ENCODE results near the gene MMP3.

- no peak for TF ChIP-seq CTCF (IDR thresholded peaks at IDR 0.05)
- TF ChIP-seq POLR2A (IDR thresholded peaks at IDR 0.05) = no peak
These were observed 39.7 kb upstream of the MMP3 start for GRCh38 chr11:102883141-102883540.

Data from gastroesophageal sphincter (tissue), 3 donors.